ENCODE data around the gene BCL11B.

The BCL11B gene

DNA sequence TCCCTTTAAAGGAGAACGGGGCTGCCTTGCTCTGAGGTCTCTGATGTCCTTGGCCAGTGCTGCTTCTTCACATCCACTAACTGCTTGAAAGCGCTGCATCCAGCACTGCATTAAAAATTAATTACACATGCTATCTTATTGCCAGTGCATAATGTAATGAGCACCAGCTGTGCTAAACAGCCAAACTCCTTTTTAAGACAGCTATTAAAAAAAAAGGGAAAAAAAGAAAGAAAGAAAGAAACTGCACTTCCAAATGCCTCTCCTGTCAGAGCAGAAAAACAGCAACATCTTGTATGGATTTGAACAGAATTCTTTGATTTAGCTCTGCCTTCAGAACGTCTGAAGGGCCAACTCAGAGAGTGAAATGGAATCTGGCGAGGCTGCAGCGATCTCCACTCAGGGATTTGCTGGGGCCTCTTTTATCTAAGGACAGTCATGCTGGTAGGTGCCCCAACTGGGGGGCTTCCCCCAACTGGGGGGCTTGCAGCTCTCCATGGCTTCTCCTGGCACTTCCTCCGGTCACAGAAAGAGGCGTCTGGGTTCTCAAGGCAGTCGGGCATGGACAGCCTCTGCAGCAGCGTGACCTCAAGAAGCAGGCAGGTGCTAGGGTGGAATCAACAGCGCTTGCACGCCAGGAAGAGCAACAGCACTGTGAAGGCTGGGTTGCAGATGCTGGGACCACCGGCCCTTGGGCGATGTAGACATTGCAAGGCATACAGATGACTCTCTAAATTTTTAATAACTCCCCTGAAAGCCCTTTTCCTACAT is 46.4 kb downstream of the BCL11B start:
- no peak for DNase-seq (ENCODE audit: low read depth, low spot score)

DNA sequence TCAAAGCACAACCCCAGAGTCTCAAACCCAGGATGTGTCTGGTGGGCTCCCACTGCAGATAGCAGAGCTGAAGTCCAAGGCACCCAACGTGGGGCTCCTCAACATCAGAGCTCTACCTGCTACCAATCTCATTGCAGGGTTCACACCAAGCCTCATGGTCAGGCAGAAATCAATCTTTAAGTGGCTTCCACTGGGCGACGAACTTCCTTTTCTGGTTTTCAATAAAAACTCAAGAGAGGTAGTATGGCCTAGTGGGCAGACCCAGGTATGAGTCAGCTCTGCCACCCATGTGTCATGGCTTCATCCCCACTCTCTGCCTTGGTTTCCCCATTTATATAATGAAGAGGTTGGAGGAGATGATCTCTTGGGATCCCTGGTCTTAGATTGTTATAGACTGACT is 47.0 kb downstream of the BCL11B start:
- DNase-seq (ENCODE audit: low read depth, low spot score) = no peak

DNA sequence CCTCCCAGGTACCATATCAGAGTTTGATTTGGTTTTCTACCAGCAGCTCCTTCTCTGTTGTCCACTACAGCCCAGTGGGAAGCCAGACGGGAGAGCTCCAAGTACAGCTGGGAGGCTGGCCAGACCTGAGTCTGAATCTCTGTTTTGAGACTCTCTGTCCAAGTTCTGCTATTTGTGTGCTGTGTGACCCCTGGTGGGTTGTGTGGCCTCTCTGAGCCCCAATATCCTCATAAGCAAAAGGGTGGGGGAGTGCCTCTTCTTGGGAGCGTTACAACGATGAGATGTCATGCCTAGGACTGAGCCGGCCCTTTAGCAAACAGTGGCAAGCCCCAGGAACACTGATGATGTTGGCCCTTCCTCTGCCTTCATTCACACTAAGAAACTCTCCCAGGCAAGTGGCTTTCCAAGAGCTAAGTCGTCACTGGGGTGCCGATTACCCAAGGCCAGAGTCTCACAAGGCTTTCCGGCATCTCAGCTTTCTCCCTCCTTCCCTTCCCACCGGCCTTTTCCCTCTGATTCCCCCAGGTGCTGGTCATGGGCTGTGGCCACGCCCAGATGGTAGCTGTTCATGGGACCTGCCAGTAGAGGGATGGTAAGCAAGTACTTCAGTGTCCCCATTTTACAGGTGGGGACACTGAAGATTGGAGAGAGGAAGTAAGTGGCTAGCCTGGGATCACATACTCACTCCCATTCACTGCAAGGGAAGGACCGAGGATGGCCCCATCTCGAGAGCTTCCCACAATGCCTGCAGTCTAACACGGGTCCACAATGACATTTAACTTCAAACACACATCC is 47.7 kb downstream of the BCL11B start:
- DNase-seq (ENCODE audit: low read depth, low spot score) = no peak

DNA sequence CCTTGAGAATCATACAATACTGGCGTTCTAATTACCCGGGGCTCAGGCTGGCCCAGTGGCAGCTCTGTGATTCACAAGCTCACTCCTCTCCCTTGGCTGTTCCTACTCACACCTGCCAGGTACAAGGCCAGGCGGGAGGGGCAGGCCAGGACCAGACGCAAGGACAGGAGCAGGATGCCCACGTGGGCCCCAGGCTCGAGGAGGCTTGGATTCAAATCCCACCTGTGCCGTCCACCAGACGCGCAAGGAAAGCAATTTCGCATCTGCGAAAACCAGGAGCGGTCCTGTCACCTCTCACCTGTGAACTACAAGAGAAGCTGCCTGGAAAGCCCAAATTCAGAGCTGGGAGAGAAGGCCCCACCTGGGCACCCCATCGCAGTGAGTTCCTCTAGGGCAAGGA is 50.6 kb downstream of the BCL11B start:
- no peak for DNase-seq (ENCODE audit: low read depth, low spot score)

DNA sequence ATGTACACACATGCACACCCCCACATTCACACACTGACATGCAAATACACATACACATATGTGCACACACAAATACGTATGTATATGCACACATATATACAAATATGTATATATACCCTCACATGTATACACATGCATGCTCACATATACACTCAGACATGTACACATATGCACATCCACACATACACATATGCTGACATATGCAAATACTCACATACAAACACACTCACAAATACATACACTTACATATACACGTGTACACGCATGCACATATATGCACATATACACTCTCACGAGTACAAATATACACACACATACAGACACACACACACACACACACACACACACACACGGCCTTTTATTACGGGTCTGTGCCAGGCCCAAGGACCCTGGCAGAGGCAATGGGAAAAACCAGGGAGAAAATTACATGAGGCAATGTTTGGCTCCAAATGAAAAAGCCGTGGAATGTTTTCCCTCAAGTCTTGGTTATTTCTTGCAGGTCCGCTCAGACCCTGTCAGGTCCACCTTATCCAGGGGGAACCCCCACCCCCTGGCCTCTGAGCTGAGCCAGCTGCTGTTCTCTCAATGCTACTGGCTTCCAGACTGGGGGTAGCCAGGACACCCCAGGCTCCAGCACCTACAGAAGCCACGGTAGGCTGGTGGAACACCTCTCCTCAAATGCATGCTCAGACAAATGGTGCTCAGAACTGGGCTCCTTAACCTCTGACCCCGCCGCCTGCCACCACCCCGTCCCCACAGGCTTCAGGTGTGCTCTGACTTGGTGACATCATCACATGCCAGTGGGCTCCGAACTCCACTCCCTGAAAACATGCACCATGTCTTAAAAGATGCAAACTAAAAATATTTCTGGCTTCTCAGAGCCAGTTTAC is 54.7 kb downstream of the BCL11B start:
- no peak for DNase-seq (ENCODE audit: low read depth, low spot score)

DNA sequence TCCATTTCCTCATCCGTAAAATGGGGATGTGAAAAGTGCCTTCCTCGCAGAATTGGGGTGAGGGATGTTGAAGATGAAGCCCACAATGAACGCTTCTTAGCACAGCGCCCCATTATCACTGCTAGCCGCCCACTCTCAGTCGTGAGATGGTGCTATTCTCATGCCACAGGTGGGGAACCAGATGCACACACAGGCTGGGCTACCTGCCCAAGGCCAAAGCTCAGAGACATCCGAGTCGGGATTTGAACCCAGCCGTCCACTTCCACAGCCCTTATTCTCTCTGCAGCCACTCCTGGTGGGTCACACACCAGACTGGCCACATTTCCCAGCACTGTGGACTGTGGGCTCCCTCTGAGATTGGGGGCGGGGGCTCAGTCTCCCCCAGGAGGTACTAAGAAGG is 55.8 kb downstream of the BCL11B start:
- DNase-seq (ENCODE audit: low read depth, low spot score) = no peak

DNA sequence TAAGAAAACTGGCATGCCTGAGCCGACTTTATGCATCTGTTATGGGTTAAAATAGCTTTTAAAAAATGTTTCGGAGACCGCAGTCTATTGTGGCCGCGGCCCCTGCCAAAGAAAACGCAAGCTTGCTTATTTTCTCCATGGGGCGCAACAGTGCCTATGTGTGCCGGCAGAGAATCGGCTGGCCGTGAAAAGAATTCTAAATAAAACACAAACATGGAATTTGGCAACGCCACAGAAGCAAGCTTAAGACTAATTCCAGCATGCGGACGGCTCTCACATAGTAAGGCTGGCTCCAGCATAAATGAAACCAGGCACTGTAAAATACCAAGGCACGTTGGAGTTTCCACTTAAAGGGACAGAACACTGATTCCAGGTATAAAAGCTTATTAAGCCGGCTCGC is 56.7 kb downstream of the BCL11B start:
- DNase-seq (ENCODE audit: low read depth, low spot score) = no peak

DNA sequence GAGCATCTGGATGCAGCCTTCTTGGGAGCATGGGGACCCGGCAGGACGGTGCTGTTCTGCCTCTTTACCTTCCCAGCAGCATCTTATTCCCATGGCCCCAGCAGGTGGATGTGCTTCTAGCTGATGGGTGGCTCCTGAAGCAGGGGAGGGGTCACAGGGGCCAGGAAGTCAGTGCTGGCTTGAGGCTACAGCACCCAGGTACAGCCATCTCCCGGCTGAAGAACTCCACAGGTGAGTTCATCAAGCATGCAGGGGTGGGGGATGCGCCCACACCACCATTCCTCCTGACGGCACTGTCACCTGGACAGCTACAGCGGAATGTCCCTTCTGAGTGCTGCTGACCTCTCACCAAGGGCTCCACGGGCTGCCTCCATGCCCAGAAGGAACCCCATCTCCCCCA is 57.3 kb downstream of the BCL11B start:
- no peak for DNase-seq (ENCODE audit: low read depth, low spot score)

DNA sequence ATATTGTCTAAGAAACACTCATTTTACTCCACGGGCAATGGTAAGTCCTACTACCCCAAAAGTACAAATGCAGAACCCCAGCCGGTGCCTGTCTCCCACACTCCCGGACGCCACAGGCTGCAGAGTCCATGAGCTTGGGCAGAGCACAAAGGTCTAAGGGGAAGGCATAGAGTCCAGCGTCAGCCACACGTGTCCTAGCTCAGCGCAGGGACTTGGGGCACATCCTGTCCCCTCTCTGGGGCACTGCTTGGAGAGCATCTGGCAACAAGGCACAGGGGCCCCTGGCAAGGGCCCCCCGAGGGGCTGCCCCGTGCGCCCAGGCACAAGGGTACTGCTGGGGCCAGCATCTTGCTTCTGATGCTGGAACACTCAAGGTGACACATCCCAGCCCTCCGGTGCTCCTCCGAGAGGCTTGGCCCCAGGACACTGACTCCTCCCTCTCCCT is 58.4 kb downstream of the BCL11B start:
- DNase-seq (ENCODE audit: low read depth, low spot score) = no peak

DNA sequence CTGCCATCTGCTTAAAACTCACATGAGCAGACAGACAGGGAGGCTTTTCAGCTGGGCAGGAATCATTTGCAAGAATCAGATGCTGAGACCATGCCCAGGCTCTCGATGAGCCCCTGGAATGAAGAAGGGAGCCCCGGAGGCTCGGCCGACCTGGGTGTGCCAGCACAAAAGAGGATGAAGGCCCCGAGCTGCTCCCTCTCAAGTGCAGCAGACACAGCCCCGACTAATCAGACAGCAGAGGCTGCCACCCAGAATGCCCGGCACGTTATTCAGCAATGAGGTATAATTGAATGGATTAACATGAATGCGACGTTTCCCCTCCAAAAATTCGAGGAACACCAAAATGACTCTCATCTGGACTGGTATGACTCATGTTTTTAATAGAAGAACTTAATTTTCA is 58.9 kb downstream of the BCL11B start:
- DNase-seq (ENCODE audit: low read depth, low spot score) = no peak

DNA sequence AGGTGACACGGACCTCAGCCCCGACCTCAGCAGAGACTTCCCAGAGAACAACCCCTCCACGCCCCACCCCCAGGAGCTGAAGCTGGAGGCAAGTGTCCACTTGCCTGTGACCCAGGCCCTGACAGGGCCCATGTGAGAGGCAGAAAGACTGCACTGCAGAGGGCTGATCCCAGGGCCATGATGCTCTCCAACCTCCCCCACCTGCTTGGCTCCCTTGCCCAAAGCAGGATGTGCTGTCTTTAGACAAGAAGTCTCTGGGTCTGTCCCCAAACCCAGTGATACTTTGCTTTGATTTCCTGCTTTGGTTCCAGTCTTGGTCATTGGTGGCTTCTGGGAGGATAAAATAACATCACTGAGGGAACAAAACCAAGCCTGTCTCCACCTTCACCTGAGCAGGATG is 59.4 kb downstream of the BCL11B start:
- no peak for DNase-seq (ENCODE audit: low read depth, low spot score)

DNA sequence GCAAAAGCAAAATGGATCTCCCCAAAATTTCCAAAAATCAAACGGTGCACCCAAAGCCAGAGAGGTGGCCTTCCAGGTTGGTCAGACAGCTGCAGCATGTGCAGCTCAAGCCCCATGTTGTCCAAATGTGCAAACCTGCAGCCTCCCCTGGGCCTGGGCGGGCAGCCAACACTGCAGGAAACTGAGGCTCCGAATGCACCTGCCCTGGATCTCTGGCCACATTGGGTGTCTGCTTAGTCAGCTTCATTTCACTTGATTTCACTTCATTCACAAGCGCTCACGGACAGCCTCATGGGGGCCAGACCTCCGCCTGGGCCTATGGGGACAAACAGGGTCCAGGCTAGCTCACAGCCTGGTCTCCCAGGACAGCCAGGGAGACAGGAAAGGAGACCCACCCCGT is 59.8 kb downstream of the BCL11B start:
- DNase-seq (ENCODE audit: low read depth, low spot score) = no peak

DNA sequence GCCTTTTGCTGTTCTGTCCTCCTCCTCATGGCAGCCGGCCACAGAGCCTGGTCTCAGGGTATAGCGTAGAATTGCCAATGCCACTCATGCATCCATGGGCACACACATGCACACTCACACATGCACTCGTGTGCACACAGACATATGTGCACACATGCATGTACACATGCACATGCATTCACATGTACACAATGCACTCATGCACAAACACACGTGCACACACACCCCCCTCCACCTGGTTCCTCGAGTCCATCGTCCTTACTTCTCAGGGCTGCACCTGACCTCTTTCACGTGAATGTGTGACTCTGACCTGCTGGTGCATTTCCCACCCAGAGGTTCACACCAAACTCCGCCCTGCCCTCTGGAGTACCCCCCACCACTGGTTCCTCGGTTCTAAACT is 60.6 kb downstream of the BCL11B start:
- DNase-seq (ENCODE audit: low read depth, low spot score) = no peak

DNA sequence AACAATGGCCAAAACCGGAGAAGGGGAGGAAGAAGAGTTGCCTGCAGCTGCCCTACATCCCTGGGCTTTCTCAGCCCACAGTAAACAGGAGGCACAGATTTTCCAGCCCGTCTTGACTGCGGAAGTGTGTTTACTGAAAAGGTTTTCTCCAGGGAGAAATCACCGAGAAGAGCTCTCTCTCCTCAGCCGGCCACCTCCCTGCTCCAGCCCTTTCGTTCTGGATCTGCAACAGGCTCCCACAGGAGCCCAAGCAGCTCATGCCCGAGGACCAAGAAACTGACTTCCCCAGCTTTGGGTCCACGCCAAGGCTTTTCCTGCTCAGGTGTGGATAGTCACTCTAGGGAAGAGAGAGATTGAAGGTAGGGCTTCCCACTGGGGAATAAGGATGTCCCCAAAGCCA is 61.7 kb downstream of the BCL11B start:
- no peak for DNase-seq (ENCODE audit: low read depth, low spot score)

DNA sequence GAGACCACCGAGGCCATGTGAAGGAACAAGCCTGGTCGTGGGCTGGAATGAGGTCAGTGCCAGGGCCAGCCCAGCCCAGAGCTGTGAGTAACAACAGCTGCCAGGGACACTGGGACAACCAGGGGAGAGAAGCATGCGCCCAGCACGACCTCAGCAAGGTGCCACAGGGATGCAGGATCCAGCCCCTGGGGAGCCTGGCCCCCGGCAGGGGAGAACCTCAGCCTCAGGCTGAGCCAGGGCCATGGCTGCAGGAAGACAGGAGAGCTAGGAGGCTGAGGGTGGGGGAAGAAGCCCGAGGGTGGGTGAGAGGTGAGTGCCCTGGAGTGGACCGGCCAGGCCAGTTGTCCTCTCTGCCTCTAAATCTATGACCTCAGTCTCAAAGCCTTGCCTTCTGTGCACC is 62.6 kb downstream of the BCL11B start:
- no peak for DNase-seq (ENCODE audit: low read depth, low spot score)

DNA sequence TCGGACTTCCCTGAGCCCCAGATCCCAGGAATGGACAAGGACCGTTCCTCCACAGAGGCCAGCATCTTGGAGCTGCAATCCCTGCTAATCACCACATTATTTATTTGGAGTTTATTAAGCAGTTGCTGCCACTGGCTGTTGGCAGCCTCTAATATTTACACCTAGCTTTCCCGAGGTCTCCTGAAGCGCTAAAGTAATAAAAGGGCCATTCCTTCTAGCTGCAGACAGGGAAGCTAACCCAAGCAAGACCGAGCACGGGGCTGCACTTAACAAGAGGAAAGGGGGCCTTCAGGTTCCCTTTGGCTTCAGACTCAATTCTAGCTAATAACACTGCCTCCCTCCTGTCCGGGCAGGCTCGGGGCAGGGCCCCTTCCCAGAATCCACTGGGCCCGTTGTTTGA is 63.7 kb downstream of the BCL11B start:
- DNase-seq (ENCODE audit: low read depth, low spot score) = no peak

DNA sequence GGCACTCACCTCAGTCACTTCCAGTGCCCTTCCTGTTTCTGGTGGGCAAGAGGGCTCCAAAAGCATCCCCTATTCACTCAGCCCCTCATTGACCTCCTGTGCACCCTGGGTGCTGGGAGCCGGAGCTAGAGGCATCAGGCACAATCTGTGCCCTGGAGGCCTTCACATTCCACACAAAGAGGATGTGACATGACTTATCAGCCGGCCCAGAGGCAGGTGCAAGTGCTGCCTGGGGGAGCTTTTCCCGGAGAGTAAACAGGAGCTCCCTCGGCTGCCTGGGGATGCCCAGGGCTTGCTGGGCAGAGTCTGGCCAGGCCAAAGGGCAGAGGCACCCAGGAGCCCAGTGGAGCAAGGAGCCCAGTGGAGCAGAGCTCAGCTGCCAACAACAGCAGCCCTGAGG is 64.5 kb downstream of the BCL11B start:
- DNase-seq (ENCODE audit: low read depth, low spot score) = no peak

DNA sequence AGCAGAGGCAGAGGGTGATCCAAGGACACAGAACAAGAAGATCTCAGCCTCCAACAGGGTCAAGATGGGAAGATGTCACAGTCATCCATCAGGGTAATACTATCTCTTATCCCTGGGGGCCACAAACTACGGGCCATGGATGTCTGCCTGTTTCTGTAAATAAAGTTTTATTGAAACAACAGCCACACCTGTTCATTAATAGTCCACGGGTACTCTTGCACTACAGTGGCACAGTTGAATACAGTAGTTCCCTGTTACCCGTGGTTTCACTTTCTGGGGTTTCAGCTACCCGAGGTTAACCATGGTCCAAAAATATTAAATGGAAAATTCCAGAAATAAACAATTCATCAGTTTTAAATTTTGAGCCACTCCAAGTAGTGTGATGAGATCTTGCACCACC is 65.9 kb downstream of the BCL11B start:
- DNase-seq (ENCODE audit: low read depth, low spot score) = no peak

DNA sequence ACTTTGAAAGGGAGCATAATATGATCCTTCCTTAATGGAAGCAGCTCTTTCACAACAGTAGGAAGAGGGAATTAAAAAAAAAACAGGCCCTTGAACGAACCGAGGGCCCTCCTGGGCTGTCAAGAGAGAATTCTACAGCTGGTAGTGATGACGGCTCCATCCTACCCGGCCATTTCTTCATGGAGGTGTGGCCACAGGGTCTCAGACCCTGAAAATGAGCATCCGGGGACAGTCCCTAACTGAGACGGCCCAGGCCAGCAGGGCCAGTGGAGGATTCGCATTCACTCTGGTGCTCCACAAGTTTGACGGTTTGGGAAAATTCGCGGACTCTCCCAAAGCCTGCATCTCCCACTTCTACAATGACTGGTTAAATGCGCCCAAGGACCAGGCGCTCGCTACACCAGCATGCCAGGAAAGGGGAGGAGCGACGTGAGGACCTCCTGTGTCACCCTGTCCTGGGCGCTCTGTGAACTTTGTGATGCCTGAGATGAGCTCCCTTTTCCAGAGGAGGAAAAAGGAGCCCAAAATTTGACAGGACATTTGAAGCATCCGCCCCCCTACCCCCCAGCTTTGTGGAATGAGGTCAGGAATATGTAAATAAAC is 66.8 kb downstream of the BCL11B start:
- DNase-seq (ENCODE audit: low read depth, low spot score) = no peak

DNA sequence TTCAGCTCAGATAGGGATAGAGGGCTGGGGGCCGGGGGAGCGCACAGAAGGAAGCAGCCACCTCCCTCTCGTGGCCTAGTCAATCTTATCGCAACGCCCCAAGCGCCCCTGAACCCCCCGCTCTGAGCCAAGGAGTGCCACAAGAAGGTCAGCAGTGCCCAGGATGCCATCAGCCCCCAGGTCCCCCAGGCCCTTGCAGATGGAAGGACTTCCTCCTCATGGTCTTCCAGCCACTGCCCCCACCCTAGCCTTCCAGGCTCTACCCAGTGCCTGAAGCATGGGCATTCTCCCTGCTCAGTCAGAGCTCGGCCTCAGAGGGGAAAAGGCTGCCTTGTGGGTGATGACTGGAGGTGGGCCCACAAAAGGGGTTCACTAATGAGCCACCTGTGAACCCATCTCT is 68.2 kb downstream of the BCL11B start:
- DNase-seq (ENCODE audit: low read depth, low spot score) = no peak

DNA sequence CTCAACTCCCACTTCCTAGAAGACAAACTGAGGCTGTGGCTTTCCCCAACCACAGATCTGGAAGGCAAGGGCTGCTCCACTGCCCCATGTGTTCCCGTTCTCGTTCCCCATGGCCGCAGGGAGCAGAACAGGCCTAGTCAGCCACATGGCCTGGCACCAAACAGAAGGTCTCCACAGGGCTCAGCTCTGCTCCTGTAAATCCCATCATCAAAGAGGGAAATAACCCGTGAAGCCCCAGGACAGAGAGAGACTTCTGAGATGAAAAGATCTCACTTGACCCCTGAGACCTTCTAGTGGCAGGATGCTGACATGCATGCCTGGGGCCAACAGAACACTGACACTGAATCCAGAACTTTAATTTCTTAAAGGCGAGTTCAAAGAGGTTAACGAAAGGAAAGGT is 68.9 kb downstream of the BCL11B start:
- no peak for DNase-seq (ENCODE audit: low read depth, low spot score)

DNA sequence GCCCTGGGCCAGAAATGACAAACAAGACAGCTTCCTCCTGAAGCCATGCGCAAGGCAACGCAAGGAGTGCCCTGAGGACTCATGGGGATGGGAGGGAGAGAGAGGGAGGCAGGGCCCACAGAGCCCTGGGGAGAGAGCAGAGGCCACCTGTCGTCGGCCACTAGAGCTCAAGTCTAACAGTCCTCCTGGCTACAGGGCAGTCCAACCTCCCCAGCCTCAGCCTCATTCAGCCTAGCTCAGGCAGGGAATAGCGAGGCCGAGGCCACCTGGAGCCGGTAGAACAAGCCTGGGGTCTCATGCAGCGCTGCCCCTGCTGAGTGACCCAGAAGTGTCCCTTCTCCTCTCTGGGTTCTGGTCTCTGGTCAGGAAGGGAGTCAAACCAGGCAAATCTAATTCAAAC is 69.5 kb downstream of the BCL11B start:
- no peak for DNase-seq (ENCODE audit: low read depth, low spot score)

All from activated naive CD8-positive, alpha-beta T cell treated with anti-CD3 and anti-CD28 coated beads, Interleukin-2, amount 50 U/mL, for 16 hours (primary cell).